ENCODE data around the gene ZSCAN30.

Gene ZSCAN30

GRCh38 chr18:35271656-35272055 lies 18.4 kb downstream of the ZSCAN30 start:
- in situ Hi-C loops (cut with MboI; ENCODE audit: low sequenced_read_pairs, unreplicated experiment): no loop called here
- DNase-seq (ENCODE audit: low spot score): no peak
- no peak for TF ChIP-seq CTCF (IDR thresholded peaks at IDR 0.05; ENCODE audit: borderline replicate concordance, control extremely low read depth, extremely low read depth, insufficient read depth, missing control alignments)

- DNase-seq (ENCODE audit: low spot score): no peak
- in situ Hi-C loops (cut with MboI; ENCODE audit: low sequenced_read_pairs, unreplicated experiment): no loop called here
- TF ChIP-seq CTCF (IDR thresholded peaks at IDR 0.05; ENCODE audit: borderline replicate concordance, control extremely low read depth, extremely low read depth, insufficient read depth, missing control alignments): no peak
Observed at GRCh38 chr18:35268821-35269220, 21.2 kb downstream of the ZSCAN30 start.

GRCh38 chr18:35267809-35268208 lies 22.2 kb downstream of the ZSCAN30 start:
- DNase-seq (ENCODE audit: low spot score): no peak
- no peak for TF ChIP-seq CTCF (IDR thresholded peaks at IDR 0.05; ENCODE audit: borderline replicate concordance, control extremely low read depth, extremely low read depth, insufficient read depth, missing control alignments)
- in situ Hi-C loops (cut with MboI; ENCODE audit: low sequenced_read_pairs, unreplicated experiment): no loop called here

- DNase-seq (ENCODE audit: low spot score): no peak
- TF ChIP-seq CTCF (IDR thresholded peaks at IDR 0.05; ENCODE audit: borderline replicate concordance, control extremely low read depth, extremely low read depth, insufficient read depth, missing control alignments): no peak
- in situ Hi-C loops (cut with MboI; ENCODE audit: low sequenced_read_pairs, unreplicated experiment): no loop called here
Observed at GRCh38 chr18:35267161-35267651, 22.8 kb downstream of the ZSCAN30 start.

- in situ Hi-C loops (cut with MboI; ENCODE audit: low sequenced_read_pairs, unreplicated experiment): no loop called here
- no peak for DNase-seq (ENCODE audit: low spot score)
- TF ChIP-seq CTCF (IDR thresholded peaks at IDR 0.05; ENCODE audit: borderline replicate concordance, control extremely low read depth, extremely low read depth, insufficient read depth, missing control alignments): no peak
Observed at GRCh38 chr18:35264409-35264808, 25.6 kb downstream of the ZSCAN30 start.

- TF ChIP-seq CTCF (IDR thresholded peaks at IDR 0.05; ENCODE audit: borderline replicate concordance, control extremely low read depth, extremely low read depth, insufficient read depth, missing control alignments): no peak
- in situ Hi-C loops (cut with MboI; ENCODE audit: low sequenced_read_pairs, unreplicated experiment): no loop called here
- no peak for DNase-seq (ENCODE audit: low spot score)
Observed at GRCh38 chr18:35256947-35257346, 33.1 kb downstream of the ZSCAN30 start.
